22Rv1 (cell line): ENCODE measurements around the gene PCDHA6.

ENCODE experiments used
- H3K27ac ChIP-seq: fragments of 450-650 bp; 2 replicates; pipeline ENCODE4 v1.5.1; 2017
- CTCF ChIP-seq: fragments of 450-650 bp; IDR thresholded peaks from 2 replicates; pipeline ENCODE4 v1.5.1; 2017; ENCODE audit warnings: mild to moderate bottlenecking
- ZFX ChIP-seq: fragments of 450-650 bp; IDR thresholded peaks from 2 replicates; pipeline ENCODE4 v1.6.1; 2017; ENCODE audit warnings: antibody characterized with exemption, borderline replicate concordance

PCDHA6 gene

GRCh38 chr5:140857177-140857986, 29.6 kb downstream of the PCDHA6 start:
- no peak for TF ChIP-seq CTCF
- TF ChIP-seq ZFX = no peak
- no peak overlapping the region for H3K27ac ChIP-seq

- H3K27ac ChIP-seq = no peak overlapping the region
- TF ChIP-seq ZFX (no peak), CTCF (no peak)
Measured at GRCh38 chr5:140857987-140858240, 30.2 kb downstream of the PCDHA6 start.

GRCh38 chr5:140862441-140863295, 34.9 kb downstream of the PCDHA6 start:
- TF ChIP-seq ZFX = no peak
- no peak for TF ChIP-seq CTCF
- no peak overlapping the region for H3K27ac ChIP-seq

GRCh38 chr5:140868721-140869554, 41.2 kb downstream of the PCDHA6 start, which contains the start of gene PCDHA11:
TSS of gene PCDHA11 (plus strand) at chr5:140868957. CDS start at chr5:140869104, 147 bp downstream.
- H3K27ac ChIP-seq = no peak within 1 kb of the TSS
- TF ChIP-seq CTCF = no peak
- TF ChIP-seq ZFX = no peak

GRCh38 chr5:140869555-140869886, 41.8 kb downstream of the PCDHA6 start:
- no peak overlapping the region for H3K27ac ChIP-seq
- TF ChIP-seq ZFX = no peak
- TF ChIP-seq CTCF = no peak

- TF ChIP-seq CTCF = no peak
- no peak for TF ChIP-seq ZFX
Measured at GRCh38 chr5:140870221-140871201, 42.8 kb downstream of the PCDHA6 start.

More at GRCh38 chr5:140870221-140871201, 42.8 kb downstream of the PCDHA6 start:
- no peak overlapping the region for H3K27ac ChIP-seq
